ENCODE measurements around the gene MYO18B.

MYO18B gene

GRCh38 chr22:26057731-26058130 is 315.7 kb downstream of the MYO18B start:
- no peak for DNase-seq (ENCODE audit: low read depth, low spot score)
- no peak for TF ChIP-seq CTCF (IDR thresholded peaks at IDR 0.05; ENCODE audit: low read depth, low read length)
- no peak overlapping the region for H3K4me3 ChIP-seq (ENCODE audit: low read depth, low read length)
- in situ Hi-C loops (cut with HindIII; ENCODE audit: low sequenced_read_pairs): no loop called here

- TF ChIP-seq CTCF (IDR thresholded peaks at IDR 0.05; ENCODE audit: low read depth, low read length): no peak
- H3K4me3 ChIP-seq (ENCODE audit: low read depth, low read length): no peak overlapping the region
- in situ Hi-C loops (cut with HindIII; ENCODE audit: low sequenced_read_pairs): no loop called here
- DNase-seq (ENCODE audit: low read depth, low spot score): no peak
Measured at GRCh38 chr22:26064048-26064447, 322.1 kb downstream of the MYO18B start.

DNA sequence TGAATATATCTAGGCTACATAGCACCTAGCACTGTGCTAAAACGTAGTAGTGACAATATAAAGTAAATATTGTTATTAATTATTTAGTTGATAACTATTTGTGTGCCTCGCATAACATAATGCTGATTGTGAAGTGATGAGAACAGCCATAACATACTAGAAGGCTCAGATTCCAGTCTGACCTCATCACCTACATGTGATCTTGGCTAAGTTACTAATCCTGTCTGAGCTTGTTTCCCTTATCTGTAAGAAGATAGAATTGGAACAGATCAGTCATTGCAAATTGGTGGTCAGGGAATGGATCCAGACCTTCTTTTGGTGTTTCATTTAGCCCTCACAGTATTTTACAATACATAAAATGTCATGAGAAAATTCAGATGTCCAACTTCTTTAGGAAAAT is 323.9 kb downstream of the MYO18B start:
- TF ChIP-seq CTCF (IDR thresholded peaks at IDR 0.05; ENCODE audit: low read depth, low read length): no peak
- H3K4me3 ChIP-seq (ENCODE audit: low read depth, low read length): no peak overlapping the region
- no peak for DNase-seq (ENCODE audit: low read depth, low spot score)
- in situ Hi-C loops (cut with HindIII; ENCODE audit: low sequenced_read_pairs): no loop called here

DNA sequence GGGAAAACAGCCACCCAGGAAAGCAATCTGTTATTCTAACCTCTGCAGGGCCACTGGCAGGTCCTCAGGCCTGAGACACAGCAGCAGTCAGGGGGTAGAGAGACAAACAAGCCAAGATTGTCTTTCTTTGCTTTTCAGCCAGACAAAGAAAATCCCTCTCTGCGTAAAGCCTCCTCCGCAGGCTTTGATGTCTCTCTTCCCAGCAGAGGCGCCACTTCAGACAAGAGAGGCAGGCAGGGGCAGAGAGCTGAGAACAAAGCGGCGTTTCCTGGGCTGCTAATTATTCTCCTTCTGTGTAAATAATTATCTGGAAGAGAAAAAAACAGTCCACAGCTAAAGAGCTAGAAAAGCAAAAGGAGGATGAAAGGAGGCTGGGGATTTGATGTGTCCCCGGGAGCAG is 324.5 kb downstream of the MYO18B start:
- TF ChIP-seq CTCF (IDR thresholded peaks at IDR 0.05; ENCODE audit: low read depth, low read length): no peak
- no peak overlapping the region for H3K4me3 ChIP-seq (ENCODE audit: low read depth, low read length)
- in situ Hi-C loops (cut with HindIII; ENCODE audit: low sequenced_read_pairs): no loop called here
- DNase-seq (ENCODE audit: low read depth, low spot score): no peak

DNA sequence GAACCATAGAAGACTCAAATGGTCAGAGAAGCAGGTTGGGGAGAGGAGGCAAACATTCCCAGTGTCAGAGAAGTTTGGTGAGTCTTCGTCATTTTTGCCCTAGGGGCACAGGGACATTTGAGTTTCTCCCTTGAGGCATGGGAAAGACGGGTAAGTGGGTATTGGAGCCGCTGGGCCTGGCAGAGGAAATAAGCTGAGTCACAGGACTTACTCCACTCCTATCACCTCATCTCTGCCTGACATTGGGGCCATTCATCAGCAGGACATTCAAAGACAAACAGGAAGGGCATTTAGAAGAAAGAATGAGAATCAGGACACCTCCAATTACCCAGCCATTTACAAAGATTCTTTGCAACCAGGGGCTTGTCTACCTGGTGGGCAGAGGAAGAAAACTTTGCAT is 326.6 kb downstream of the MYO18B start:
- in situ Hi-C loops (cut with HindIII; ENCODE audit: low sequenced_read_pairs): no loop called here
- TF ChIP-seq CTCF (IDR thresholded peaks at IDR 0.05; ENCODE audit: low read depth, low read length): no peak
- no peak overlapping the region for H3K4me3 ChIP-seq (ENCODE audit: low read depth, low read length)
- DNase-seq (ENCODE audit: low read depth, low spot score): no peak

DNA sequence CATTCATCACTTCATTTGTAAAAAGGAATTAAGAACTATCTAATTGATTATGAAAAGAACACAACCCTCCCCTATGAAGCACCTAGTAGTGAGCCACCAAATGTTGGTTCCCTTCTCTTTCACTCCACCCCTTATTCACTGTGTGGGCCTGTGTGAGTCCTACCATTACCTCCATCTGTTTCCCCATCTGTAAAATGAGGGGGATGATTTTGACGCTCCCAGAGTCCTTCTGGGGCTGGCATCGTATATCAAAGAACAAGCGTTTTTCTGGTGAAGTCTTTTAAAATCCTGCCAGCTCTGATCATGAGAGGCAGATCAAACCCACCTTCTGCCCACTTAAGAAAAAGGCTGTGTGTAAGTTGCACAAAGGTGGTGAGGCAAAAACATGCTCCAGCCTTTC is 330.6 kb downstream of the MYO18B start:
- TF ChIP-seq CTCF (IDR thresholded peaks at IDR 0.05; ENCODE audit: low read depth, low read length): no peak
- DNase-seq (ENCODE audit: low read depth, low spot score): no peak
- in situ Hi-C loops (cut with HindIII; ENCODE audit: low sequenced_read_pairs): no loop called here
- no peak overlapping the region for H3K4me3 ChIP-seq (ENCODE audit: low read depth, low read length)

GRCh38 chr22:26075251-26075650 is 333.3 kb downstream of the MYO18B start:
- no peak for TF ChIP-seq CTCF (IDR thresholded peaks at IDR 0.05; ENCODE audit: low read depth, low read length)
- in situ Hi-C loops (cut with HindIII; ENCODE audit: low sequenced_read_pairs): no loop called here
- no peak for DNase-seq (ENCODE audit: low read depth, low spot score)
- H3K4me3 ChIP-seq (ENCODE audit: low read depth, low read length): no peak overlapping the region

Measured in astrocyte of the spinal cord (primary cell).